HG03135 (cell line): ENCODE results near the gene RGS3.
"Not testable (repeated sequence)": the region's sequence is repeated elsewhere in the genome, so short reads cannot be mapped to it uniquely, and the experiment has no call there.

Experiments used
- ATAC-seq: cut with Tn5 transposase; IDR thresholded peaks from one replicate; pipeline ENCODE4 v1.9.1; 2021; ENCODE audit warnings: mild to moderate bottlenecking, moderate library complexity; ENCODE audit not compliant: unreplicated experiment

RGS3 gene

GRCh38 chr9:113486327-113486726 is 22.8 kb downstream of the RGS3 start:
- no peak for ATAC-seq

DNA sequence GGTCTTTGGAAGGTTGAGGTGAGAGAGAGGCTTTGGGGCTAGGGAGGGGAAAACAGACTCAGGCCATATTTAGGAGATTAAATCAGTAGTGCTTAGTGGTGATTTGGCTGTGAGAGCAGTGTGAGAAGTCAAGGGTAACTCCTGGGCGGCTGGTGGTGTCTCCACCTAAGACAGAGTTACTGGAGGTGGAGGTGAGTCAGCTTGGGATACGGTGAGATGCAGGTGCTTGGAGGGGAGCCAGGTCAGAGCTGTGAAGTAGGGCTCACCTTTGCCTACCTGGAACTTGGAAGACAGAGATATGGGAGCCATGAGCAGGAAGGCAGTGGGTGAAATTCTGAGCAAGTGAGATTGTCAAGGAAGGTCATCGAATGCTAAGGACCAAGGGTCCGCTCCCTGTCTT is 24.5 kb downstream of the RGS3 start:
- ATAC-seq: no peak

GRCh38 chr9:113488490-113488889 is 25.0 kb downstream of the RGS3 start:
- ATAC-seq: no peak

GRCh38 chr9:113491147-113491546 is 27.6 kb downstream of the RGS3 start:
- not testable (repeated sequence) for ATAC-seq

DNA sequence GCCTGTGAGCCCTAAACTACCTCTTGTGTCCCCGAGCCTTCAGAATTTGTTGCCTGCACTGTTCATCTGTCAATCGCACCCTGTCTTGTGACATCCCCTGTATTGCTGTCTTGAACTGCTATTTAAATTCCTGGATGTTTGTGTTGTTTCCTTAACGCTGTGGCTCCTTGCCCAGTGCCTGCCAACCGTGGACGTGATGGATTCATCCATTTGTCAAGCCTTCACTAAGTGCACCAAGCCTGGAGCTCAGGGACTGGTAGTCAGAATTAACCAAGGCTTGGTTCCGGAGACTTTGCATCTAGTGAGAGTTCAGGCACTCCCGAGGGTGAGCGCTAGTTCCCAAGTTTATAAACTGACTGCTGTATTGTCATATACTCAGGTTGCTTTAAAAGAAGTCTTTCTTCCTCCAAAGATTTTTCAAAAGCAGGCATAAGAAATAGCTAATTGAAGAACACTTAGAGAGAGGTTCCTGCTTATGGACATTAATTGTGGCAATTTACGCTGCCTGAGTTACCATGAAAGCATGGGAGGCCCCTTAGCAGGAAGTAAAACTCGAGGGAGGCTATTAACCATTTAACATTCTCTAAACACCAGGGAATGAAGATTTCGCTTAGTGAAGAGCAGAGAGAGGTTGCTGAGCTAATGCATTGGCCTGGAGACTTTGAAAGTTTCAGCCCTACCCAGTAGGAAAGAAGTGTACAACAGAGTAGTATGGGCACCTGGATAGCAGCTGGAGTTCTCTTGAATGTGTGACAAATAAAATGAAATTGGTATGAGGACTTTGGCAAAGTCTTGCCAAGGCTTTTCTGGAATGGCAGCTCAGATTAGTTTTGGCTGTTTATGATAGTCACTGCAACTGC is 29.0 kb downstream of the RGS3 start:
- no peak for ATAC-seq

- no peak for ATAC-seq
Measured at GRCh38 chr9:113493203-113493520, 29.6 kb downstream of the RGS3 start.

GRCh38 chr9:113495526-113495925 is 32.0 kb downstream of the RGS3 start:
- ATAC-seq: no peak

- ATAC-seq: no peak
Measured at GRCh38 chr9:113497051-113497450, 33.5 kb downstream of the RGS3 start.

DNA sequence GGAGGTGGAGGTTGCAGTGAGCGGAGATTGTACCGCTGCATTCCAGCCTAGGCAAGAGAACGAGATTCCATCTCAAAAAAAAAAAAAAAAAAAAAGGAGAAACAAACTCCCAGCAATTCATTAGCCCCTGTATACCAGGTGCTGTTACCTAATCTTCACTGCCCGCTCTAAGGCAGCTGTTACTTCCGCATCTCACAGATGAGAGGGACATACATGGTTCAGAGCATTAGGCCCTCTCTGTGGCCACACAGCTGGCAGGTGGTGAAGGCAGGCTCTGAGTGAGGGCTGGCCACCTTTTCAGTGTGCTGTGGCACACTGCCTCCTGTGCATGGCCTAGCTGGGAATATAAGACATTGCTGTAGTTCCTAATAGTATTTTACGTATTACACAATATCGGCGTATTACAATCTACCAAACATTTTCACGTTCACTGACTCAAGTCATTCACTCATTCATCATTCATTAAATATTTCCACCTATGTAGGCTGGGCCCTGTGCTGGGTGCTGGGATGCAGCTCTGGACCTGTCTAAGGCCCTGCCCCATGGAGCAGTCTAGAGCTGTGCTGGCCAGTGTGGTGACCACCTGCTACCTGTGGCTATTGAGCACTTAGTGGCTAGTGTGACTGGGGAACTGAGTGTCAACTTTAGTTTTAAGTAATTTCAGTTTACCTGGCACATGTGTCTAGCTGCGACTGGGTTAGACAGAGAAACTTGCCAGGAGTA is 35.8 kb downstream of the RGS3 start:
- no peak for ATAC-seq

- ATAC-seq: no peak
Measured at GRCh38 chr9:113499876-113500497, 36.5 kb downstream of the RGS3 start.

DNA sequence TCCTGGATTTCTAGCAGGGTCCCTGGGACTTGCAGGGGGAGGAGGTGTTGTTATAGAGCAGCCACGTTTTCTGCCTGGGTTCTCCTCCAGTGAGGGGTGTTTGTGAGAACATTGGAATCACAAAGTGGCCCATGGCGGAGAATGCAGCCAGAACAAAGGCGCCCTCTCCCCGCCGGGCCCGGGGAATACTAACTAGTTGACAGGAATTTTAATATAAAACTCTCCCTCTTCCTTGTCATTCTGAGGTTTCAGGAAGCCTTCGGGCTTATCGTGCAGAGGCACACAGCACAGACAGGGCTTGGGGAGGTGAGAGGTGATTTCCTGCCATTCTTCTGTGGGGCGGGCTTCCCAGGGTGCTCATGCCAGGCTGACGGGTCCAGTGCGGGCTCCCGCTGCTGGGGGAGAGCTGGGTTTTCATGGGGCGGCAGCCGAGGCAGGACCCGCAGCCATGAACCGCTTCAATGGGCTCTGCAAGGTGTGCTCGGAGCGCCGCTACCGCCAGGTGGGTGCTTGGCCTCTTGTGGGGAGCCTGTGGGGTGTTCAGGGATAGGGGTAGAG is 37.7 kb downstream of the RGS3 start:
- ATAC-seq: no peak

GRCh38 chr9:113501852-113502251 is 38.3 kb downstream of the RGS3 start:
- no peak for ATAC-seq

DNA sequence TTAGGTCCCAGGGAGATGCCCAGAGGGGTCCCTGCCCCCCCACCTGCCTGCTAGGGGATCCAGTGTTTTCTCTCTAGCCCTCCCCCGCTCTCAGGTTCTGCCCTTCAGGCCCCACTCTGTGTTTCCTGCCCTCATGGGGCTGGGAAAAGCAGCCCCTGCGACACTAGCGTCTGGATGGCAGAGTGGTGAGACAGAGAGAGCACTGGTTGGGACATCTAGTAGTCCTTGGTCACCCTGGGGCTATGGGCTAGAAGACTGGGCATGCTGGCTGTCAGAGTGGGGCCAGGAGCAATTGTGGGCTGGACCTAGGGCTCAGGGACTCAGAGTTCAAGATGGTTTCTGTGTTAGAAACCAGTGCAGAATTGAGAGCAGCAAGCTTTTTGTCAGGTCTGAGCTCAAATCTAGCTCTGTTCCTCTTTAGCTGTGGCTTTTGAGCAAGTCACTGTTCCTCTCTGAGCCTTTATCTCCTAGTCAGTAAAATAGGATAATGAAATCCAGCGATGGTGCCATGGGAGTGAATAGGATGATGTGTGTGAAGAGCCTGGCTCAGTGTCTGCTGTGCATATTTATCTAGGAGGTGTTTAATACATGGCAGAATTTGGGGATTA is 39.0 kb downstream of the RGS3 start:
- ATAC-seq: no peak

DNA sequence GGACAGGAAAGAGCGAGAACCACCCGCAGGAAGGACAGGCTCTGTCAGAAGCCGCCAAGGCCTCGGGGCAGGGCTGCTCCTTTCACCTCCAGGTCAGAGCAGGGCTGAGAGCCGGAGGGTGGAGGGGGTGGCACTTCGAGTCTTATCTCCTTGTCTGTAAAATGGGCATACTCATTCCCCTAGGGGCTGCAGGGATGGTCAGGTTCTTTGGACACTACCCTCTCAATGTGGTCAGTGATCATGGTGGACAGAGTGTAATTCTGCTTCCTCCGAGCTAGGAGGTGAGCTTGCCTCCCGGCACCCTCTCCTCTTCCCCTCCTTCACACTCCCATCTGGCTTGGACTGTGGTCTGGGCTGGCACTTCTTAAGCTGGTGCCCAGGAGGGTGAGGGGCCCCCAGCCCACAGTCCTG is 39.6 kb downstream of the RGS3 start:
- ATAC-seq: no peak

DNA sequence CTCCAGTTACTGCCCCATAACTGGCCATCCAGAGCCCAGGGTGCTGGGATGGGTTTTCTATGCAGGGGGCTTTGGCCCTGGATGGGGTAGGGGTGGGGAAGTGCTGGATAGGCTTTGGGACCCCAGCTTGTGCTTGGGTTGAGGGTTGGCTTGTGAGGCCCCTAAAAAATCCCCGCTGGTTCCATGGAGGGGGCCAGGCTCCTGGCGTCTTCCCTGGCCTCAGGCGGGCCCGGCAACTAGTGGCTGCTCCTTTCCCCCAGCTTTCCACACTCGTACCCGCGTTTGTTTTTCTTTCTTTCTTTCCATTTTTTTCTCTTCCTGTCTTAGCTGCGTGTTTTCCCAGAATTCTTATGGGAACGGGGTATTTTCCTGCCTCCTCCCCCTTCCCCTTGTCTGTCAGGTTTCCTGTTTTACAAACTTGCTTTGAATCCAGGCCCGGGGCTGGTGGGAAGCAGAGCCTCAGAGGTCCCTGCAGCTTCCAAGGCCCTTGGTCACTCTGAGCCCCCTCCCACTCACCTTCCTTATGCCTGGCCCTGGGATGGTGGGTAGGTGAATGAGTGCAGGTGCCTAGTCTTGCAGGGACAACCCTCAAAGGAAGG is 40.2 kb downstream of the RGS3 start:
- ATAC-seq: no peak

DNA sequence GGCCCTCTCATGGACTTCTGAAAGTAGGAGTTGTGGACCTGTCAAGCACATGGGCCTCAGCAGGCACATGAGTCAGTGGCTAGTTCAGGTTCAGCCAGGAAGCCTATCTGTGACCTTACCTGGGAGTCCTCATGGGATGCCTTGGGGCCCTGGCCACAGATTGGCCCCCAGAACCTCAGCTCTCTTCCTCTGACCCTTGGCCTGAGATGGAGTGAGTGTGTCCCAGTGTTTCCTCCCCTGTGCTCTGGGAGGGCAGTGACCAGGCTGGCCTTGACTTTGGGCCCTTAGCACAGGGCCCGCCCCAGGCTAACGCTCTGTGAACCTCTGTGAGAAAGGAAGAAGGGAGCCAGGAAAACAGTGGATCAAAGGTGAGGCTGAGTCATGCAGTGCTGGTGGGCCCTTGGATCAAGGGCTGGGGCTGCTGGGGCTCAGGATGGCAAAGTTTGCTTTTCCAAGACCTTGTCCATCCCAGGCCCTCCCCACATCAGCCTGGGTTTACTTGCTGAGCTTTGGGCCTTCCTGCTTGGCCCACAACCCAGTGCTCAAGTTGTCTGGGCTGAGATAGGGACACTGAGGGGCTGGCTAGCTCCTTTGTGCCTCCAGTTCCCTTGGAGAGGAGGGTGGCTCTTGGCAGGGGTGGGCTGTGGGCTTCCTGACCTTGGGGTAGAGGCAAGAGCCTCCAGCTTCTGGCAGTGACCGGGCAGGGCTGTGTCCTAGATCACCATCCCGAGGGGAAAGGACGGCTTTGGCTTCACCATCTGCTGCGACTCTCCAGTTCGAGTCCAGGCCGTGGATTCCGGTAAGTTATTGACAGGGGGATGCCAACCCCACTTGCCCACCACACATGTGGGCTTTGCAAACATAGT is 41.4 kb downstream of the RGS3 start:
- ATAC-seq: no peak

- no peak for ATAC-seq
Measured at GRCh38 chr9:113506090-113506589, 42.6 kb downstream of the RGS3 start.

DNA sequence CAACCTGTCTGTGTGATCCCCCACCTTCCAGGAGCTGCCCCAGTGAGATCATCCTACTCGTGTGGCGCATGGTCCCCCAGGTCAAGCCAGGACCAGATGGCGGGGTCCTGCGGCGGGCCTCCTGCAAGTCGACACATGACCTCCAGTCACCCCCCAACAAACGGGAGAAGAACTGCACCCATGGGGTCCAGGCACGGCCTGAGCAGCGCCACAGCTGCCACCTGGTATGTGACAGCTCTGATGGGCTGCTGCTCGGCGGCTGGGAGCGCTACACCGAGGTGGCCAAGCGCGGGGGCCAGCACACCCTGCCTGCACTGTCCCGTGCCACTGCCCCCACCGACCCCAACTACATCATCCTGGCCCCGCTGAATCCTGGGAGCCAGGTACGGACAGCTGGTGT is 43.7 kb downstream of the RGS3 start:
- no peak for ATAC-seq

DNA sequence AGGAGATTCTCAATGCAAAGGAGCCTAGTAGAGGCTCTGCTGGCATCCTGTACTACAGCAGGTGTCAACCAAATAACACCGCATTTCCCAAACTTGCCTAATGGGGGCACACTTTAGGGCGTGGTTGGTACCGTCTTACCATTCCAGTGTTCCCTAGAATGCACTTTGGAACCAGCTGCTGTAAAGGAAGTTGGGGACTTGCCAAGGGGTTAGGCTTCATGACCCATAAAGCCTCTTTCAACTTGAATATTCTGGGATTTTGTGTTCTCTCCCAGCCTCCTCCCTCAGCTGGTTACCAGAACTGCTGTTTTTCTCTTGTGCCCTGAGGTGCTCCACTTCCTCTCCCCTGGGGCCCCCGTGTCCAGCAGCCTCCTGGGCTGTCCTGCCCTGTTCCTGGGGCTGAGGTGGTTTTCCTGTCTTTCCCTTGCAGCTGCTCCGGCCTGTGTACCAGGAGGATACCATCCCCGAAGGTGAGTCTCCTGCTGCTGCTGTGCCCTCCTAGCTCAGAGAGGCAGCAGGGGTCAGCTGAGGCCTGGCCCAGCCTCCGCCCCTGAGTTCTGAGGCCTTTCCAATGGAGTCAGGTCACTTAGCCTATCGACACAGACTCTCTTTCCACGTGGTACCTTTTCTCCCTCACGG is 44.7 kb downstream of the RGS3 start:
- no peak for ATAC-seq
